HG03066 (cell line): ENCODE results near the gene FUT4.
A peak's percentile ranks its signal among the peaks of the same experiment; 100 is the strongest.
"Not testable (repeated sequence)": the region's sequence is repeated elsewhere in the genome, so short reads cannot be mapped to it uniquely, and the experiment has no call there.

ENCODE experiments used
- ATAC-seq: cut with Tn5 transposase; IDR thresholded peaks from one replicate; pipeline ENCODE4 v1.9.1; 2021; ENCODE audit warnings: low read depth; ENCODE audit not compliant: unreplicated experiment

Gene FUT4, protein sequence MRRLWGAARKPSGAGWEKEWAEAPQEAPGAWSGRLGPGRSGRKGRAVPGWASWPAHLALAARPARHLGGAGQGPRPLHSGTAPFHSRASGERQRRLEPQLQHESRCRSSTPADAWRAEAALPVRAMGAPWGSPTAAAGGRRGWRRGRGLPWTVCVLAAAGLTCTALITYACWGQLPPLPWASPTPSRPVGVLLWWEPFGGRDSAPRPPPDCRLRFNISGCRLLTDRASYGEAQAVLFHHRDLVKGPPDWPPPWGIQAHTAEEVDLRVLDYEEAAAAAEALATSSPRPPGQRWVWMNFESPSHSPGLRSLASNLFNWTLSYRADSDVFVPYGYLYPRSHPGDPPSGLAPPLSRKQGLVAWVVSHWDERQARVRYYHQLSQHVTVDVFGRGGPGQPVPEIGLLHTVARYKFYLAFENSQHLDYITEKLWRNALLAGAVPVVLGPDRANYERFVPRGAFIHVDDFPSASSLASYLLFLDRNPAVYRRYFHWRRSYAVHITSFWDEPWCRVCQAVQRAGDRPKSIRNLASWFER

DNA sequence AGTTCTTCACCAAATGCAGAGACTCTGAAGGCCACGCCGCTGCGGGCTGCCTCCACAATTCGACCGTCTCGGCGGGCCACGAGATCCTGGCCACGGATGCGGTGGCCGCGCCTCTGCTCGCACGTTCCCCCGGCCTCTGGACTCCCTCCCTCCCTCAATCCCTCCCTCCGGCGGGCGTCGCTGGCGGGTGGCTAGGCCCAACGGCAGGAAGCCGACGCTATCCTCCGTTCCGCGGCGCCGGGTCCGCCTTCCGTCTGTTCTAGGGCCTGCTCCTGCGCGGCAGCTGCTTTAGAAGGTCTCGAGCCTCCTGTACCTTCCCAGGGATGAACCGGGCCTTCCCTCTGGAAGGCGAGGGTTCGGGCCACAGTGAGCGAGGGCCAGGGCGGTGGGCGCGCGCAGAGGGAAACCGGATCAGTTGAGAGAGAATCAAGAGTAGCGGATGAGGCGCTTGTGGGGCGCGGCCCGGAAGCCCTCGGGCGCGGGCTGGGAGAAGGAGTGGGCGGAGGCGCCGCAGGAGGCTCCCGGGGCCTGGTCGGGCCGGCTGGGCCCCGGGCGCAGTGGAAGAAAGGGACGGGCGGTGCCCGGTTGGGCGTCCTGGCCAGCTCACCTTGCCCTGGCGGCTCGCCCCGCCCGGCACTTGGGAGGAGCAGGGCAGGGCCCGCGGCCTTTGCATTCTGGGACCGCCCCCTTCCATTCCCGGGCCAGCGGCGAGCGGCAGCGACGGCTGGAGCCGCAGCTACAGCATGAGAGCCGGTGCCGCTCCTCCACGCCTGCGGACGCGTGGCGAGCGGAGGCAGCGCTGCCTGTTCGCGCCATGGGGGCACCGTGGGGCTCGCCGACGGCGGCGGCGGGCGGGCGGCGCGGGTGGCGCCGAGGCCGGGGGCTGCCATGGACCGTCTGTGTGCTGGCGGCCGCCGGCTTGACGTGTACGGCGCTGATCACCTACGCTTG lies at the start of gene FUT4:
Gene FUT4 (plus strand): TSS at position 227 of the 951 bp plus-strand sequence. CDS start 213 bp downstream, at position 440.
- peak; percentile 77 for ATAC-seq

DNA sequence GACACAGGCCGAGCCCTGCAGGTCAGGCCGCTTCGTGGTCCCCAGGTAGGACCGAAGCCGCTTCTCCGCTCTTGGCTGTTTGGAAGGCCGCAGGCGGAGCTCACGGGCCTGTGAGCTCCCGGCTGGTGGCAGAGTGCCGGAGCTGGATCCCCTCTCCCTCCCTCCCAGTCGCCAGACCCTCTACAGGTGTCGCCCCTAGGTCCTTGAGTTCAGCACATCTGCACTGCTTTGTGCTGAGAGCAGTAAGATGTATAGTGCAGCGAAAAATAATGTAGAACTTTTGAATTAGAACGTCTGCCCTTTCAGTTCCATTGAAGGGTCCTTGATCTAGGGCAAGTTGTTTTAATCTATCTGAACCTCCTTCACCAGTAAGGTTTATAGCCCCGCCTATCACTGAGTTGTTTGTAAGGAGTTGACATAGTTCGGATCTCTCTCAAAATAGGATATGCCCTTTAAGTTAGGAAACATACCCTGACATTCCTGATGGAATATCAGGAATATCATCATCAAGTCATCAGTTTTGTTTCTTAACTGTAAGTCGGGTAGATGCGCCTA lies 49.5 kb upstream of the FUT4 start:
- peak; percentile 50 for ATAC-seq

DNA sequence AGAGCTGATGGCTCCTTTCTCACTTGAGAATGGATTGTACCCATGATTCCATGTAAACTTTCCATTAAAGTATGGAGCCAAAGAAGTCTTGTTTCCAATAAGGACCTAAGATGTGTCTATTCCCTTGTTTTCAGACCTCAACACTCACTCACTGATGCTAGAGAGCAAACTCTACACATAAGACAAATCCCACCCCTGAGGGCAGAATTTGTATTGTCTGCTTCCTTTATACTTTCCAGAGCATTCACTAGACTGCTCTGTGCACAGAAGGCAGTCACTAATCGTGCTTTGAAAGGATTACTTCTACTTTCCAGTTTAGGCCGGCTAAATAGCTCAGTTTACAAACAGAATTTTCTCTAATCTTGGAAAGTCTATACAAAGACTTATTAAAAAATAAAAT lies 43.5 kb upstream of the FUT4 start:
- ATAC-seq, result no peak

DNA sequence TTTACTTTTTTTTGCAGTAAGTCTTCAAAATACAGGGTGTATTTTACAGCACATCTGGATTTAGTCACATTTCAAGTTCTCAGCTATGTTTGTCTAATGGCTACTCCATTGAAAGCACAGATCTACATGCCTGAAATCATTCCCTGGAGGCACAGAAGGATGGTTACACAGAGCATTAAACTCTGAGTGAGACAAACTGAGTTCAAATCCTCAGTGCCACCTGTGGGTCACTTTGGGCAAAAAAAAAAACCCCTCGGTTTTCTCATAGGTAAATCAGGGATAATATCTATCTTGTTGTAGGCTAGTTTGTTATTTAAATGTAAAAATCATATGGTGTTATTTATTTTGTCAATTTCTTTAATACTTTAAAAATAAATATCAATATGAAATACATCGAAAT lies 42.2 kb upstream of the FUT4 start:
- ATAC-seq, result no peak

DNA sequence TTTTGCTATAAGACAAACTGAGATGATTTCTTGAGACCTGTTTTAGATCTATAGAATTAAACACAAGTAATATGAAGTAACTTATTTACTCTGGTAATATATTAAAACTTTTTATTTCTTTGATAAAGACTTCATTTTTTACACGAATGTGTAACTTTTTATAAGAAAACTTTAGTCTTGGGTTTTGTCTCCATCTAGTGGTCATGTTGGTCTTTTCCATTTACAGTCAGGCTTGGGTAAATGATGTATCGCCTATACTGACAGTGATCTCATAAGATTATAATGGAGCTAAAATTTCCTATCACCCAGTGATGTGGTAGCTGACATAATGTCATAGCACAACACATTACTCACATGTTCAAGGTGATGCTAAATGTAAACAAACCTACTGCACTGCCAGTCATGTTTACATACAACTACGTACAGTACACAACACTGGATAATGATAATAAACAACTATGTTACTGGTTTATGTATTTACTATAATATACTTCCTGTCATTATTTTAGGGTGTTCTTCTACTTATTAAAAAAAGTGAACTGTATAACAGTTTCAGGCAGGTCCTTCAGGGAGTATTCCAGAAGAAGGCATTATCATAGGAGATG lies 38.9 kb upstream of the FUT4 start:
- no peak for ATAC-seq

DNA sequence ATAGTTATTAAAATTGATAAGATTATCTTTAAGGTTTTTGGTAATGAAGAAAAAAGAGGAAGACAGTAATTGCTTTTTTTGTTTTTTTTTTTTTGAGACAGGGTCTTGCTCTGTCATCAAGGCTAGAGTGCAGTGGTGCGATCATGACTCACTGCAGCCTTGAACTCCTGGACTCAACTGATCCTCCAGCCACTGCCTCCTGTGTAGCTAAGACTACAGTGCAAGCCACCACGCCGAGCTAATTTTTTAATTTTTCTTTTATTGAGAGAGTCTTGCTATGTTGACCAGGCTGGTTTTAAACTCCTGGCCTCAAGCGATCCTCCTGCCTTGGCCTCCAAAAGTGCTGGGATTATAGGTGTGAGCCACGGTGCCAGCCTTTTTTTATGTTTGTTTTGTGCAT lies 37.2 kb upstream of the FUT4 start:
- not testable (repeated sequence) for ATAC-seq

DNA sequence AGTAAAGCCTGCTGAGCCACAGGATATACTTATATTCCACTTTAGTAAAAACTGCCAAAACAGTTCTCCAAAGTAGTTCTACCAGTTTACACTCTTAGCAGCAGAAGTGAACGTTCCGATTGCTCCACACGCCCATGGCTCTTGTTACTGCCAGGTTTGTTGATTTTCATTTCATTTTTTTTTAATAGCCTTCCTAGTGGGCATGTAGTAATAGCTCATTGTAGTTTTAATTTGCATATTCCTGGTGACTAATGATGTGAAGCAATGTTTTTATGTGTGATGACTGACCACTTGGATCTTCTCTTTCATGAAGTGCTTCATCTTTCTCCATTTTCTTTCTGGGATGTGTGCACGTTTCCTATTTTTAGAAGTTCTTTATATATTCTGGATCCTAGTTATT lies 36.2 kb upstream of the FUT4 start:
- ATAC-seq, result no peak

DNA sequence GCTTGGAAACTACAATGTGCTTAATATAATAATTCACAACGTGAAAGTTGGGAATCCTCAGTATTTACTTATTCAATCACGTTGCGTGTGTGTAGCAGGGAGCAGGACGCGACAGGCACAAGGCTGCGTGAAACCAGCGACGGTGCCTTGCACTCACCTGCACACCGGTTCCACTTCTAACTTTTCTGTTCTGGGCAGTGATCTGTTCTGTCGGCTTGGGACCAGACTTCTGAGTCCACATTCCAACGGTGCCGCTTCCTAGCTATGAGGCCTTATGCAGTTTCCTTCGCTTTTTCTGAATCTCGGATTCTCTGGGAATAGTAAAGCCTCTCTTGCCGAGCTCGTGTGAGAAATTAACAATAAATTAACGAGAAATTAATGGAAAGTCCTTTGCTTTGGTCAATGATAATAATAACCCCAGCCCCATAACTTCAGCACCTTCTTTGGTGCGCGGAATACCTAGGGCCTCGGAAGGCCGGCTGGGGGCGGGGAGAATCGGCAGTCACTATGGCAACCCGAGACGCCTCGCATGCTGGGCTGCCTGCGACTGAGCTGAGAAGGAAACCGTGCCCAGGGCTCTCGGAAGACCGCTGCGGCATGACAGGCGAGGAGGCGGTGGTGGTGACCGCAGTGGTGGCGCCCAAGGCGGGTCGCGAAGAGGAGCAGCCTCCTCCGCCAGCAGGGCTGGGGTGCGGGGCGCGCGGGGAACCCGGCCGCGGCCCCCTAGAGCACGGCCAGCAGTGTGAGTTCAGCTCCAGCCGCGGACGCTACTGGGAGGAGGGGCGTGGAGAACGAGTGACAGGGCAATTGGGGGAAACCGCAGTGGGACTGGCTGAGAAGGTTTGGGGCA lies 31.6 kb upstream of the FUT4 start, which contains the start of gene C11orf97:
Gene C11orf97 (plus strand): TSS at position 530 of the 850 bp plus-strand sequence. CDS start 68 bp downstream, at position 598.
- peak; percentile 67 for ATAC-seq

DNA sequence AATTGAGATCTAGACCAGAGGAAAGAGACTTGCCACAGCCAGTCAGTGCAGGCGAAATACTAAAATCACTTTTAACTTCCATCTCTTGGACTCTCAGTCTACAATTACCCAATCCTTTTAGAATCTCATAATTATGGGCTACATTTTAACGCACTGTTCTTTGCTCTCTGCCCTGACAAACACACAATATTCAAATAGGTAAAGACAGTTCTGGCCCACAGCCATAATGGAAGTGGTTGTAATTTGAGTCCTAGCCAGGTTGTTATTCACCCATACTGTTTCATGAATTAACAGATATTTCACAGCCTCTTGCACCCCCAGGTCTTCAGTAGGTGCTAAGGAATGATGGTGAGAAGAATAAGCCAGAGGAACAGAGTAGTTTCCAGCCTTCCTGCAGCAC lies 30.6 kb upstream of the FUT4 start:
- ATAC-seq, result no peak

DNA sequence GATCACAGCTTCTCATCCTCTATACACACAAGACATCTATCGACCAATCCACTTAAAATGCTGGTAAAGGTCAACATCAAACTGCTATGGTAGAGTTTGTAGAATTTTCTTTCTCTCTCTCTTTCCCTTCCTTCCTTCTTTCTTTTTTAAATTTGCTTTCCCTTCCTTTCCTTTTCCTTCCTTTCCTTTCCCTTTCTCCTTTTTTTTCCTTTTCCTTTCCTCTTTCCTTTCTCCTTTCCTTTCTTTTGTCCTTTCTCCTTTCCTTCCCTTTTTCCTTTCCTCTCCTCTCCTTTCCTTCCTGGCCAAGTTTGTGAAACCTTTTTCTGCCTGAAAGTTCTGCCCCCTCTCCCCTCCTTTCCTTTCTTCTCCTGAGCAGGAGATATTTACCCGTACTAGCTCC lies 28.3 kb upstream of the FUT4 start:
- no peak for ATAC-seq

DNA sequence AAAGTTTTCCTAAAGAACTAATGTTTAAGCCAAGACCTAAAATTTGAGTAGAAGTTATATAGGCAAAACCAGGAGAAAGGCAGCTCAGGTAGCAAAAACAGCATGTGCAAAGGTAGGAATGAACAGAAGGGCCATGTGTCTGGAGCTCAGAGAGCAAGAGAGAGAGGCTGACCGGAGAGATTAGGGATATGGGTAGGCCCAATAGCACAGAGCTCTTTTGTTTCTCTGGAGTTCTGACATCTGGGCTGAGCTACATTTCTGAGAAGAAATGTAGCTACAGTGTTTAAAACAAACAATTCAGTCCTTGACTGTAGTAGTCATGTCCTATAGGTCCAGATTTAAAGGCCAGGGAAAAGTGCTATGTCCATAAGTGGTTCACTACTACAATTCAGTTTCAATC lies 27.0 kb upstream of the FUT4 start:
- no peak for ATAC-seq

DNA sequence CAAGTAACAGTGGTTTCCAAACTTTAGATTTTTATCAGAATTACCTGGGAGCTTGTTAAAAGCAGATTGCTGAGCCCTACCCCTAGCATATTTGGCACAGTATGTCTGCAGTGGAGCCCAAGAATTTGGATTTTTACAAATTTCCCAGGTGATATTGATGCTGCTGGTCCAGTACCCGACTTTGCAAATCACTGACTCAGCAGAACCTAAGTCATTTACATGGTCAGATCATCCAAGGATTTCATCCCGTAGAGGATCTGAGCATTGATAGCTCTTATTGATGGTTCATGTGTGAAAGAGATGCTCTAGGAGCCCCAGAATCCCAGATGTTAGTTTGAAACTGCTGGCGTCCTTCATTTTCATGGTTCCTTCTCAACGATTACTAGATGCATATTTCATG lies 25.4 kb upstream of the FUT4 start:
- no peak for ATAC-seq

DNA sequence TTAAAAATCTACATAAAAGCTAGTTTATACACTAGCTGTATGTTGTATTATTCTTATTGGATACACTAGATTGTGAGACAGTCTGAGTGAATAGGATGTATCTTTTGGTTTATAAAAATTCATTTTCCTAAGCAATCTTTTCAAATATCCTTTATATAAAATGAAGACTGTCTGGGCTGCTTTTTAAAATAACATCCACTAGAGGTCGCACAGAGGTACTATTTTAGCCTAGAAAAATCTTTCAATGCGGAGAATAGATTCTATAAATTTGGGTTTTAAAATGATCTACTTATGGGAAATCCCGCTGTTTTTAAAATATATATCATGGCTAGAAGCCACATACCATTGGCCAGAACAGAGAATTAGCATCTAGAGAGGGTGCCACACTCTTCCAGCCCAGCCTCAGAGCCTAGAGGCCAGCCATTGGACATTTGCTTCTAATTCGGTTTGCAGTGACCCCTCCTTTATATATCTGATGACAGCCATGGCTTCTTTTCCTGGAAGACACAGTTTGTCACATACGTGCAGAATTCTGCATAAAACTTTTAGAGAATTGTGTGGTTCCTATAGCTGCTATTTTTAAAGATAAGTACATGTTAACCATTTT lies 24.1 kb upstream of the FUT4 start:
- ATAC-seq, result peak; percentile 54

DNA sequence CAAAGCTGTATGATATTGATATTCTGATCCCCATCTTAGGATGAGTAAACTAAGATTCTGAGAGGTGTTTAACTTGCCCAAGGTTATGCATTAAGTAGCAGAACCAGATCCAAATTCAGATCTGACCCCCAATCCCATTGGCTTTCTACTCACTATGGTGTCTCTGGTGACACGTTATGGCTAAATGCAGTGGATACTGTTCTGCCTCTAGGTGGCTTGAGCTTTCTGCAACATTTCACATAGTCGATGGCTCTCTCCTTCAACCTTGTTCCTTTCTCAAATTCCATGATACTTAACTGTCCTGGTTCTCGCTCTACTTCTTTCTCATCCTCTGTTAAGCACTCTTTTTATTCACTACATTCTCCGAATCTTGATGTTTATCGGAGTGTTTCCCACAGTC lies 22.0 kb upstream of the FUT4 start:
- no peak for ATAC-seq

DNA sequence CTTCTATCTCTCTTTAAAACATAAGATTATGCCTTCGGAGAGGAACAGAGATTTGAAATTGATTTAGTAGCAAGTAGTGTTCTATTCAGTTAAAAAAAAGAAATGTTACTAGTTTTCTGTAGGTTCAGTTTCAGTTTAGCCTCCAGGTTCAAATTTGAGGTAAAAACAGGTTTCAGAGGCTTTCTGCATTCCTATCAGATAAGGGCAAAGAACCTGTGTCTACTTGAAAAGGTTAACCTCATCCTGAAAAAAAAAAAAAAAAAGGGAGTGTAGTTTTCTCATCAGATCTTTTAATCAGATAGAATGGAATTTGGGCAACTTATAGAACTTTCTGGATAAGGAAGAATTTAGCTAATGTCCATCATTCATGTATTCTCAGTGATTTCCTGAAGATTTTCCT lies 19.4 kb upstream of the FUT4 start:
- ATAC-seq, result no peak

DNA sequence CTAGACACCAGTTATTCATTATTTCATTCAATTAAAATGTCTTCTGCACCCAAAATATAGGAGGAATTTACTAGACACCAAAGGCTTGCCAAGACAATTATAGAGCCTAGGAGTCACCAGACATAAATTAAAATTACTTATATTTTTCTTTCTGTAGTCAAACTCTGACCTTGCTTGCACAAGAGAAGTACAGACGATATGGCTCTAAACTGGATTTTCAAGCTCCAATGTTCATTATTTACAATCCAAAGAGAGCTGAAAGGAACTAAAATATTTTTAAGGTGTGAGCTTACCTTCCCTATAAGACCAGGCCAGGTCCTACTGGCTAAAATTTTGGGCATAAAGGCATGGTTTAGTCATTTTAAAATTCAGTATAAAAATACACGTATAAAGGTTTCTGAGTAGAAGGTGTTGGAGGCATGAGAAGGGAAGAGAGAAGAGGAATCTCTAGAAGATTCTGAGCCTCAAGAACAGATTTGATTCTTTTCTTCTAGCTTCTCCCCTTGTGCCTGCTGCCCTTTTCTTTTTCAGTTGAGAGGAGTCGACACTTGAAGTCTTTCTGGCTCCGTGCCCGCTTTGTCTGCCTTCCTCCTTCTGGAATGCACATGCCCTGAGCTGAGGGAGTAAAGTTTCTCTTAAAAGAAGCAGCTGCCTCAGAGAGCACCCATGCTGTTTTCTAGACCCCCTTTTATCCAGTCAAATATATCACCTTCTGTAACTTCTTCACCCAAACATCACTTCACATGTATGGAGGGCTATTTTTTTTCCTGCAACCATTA lies 18.0 kb upstream of the FUT4 start:
- no peak for ATAC-seq

DNA sequence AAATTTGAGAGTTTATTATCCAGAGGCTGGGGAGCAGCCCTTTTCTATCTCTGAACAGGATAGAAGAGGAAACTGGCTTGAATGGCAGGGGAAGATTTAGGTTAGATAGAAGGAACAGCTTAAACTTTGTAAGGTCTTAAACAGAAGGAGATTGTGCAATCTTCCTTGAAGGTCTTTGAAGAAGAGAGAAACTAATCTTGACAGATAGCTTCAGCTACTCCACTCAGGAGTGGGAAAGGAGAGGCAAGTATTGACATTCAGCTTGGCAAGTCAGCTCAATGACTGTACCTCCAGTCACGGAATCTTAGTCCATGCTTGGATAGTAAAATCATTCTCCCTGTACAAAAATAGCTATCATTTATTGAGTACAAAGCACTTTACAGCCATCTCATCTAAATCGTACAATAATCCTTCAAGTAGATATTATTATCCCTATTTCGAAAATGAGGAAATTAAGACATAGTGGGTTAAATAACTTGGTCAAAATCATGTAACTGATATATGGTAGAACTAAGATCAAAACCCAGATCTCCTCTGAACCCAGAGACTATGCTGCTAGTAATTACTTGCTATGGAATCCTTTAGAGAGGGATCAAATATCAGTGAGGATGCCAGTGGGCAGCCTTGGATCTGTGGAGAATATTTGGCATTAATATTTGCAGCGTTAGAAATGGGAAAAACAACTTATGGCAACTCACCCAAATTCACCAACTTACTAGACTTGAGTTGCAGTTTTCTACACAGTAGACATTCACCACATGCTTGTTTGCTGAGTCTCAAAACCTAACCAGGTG lies 16.9 kb upstream of the FUT4 start:
- no peak for ATAC-seq

DNA sequence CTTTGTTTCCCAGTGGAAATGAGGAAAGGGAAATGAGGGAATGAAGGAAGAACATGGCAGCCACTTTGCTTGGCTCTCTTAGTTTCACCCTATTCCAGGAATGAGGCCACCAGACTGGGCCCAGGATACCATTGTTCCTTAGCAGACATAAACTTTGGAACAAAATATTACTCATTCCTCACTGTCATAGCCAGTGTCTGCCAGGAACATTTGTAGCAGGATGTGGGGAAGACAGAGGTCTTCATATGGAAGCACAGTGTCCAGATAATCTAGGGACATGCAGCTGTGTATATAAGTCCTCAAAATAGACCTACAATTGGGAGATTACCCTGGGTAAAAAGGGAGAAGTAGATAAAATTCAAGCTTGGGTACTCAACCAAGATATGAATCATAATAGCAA lies 15.2 kb upstream of the FUT4 start:
- no peak for ATAC-seq
